Suppressor macrophage (primary cell): ENCODE results near the gene RAB33B.
A peak's percentile ranks its signal among the peaks of the same experiment; 100 is the strongest.
"Not testable (repeated sequence)": the region's sequence is repeated elsewhere in the genome, so short reads cannot be mapped to it uniquely, and the experiment has no call there.

ENCODE experiments used
- DNase-seq, 4 experiments: peaks; one replicate each; pipeline ENCODE4 v3.0.0-alpha.2; 2020 to 2022

Gene RAB33B

GRCh38 chr4:139464512-139464911 lies 10.6 kb downstream of the RAB33B start:
- DNase-seq: not testable (repeated sequence)

GRCh38 chr4:139465922-139466321 lies 12.0 kb downstream of the RAB33B start:
- no peak for DNase-seq

DNA sequence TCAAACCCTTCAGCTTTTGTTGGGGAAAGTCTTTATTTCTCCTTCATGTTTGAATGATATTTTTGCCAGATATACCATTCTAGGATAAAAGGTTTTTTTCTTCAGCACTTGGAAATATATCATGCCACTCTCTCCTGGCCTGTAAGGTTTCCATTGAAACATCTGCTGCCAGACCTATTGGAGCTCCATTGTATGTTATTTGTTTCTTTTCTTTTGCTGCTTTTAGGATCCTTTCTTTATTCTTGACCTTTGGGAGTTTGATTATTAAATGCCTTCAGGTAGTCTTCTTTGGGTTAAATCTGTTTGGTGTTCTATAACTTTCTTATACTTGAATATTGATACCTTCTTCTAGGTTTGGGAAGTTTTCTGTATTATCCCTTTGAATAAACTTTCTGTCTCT lies 14.8 kb downstream of the RAB33B start:
- DNase-seq: not testable (repeated sequence)

- DNase-seq: no peak
Measured at GRCh38 chr4:139469216-139469615, 15.3 kb downstream of the RAB33B start.

- no peak for DNase-seq
Measured at GRCh38 chr4:139469869-139470268, 15.9 kb downstream of the RAB33B start.

DNA sequence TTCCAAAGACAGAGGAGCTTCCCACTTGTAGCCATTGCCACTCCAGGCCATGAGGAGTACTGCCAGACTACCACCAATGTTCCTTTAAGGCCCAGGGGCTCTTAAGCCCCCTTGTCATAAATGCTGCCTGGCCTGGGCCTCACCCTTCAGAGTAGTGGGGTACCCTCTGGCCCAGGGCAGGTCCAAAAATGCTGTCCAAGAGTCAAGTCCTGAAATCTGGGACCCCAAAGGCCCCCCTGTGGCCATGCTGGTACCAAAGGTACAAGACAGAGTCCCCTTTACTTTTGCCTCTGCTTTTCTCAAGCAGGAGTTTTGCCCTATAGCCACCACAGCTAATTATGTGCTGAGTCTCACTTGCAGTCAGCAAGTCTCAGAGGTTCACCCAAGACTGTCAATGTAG lies 16.4 kb downstream of the RAB33B start:
- no peak for DNase-seq

- DNase-seq: peak in 3 of 4 experiments; percentile 20 to 43 (median 24)
Measured at GRCh38 chr4:139470997-139471665, 17.2 kb downstream of the RAB33B start.

DNA sequence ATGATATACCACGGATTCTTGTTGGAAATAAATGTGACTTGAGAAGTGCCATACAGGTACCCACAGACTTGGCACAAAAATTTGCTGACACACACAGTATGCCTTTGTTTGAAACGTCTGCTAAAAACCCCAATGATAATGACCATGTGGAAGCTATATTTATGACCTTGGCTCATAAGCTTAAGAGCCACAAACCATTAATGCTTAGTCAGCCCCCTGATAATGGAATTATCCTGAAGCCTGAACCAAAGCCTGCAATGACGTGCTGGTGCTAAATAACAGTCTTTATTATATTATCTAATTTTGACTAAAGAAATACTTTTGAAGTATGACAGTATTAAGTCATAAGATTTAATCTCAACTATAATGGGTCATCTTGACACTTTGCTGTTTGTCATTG lies 18.9 kb downstream of the RAB33B start:
- no peak for DNase-seq

GRCh38 chr4:139476363-139476762 lies 22.4 kb downstream of the RAB33B start:
- no peak for DNase-seq

GRCh38 chr4:139481465-139481864 lies 27.5 kb downstream of the RAB33B start:
- peak in 3 of 4 experiments; percentile 18 to 23 (median 22) for DNase-seq

GRCh38 chr4:139483000-139483399 lies 29.1 kb downstream of the RAB33B start:
- no peak for DNase-seq

DNA sequence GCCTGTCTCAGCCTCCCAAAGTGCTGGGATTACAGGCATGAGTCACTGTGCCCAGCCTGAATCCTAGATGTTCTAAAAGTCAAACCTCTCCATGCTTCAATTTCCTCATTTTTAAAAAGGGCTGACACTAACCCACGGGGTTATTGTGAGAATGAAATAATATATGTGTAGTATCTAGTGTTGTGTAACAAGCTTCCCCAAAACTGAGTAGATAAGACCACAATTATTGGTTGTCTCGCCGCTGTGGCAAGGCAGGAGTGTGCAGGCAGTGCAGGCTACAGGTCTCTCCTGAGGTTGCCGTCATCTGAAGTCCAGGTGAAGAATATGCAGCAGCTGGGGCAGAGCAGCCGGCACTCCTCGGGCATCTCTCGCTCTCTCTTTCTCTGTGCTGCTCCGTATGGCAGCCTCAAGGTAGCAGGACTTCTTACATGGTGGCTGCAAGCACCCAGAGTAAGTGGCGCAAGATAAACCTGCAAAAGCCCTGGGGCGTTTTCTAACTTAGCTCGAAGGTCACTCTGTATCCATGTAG lies 30.9 kb downstream of the RAB33B start:
- peak; percentile 56 to 84 (median 68) for DNase-seq

GRCh38 chr4:139488442-139488841 lies 34.5 kb downstream of the RAB33B start:
- no peak for DNase-seq

GRCh38 chr4:139489638-139490037 lies 35.7 kb downstream of the RAB33B start:
- DNase-seq: no peak

DNA sequence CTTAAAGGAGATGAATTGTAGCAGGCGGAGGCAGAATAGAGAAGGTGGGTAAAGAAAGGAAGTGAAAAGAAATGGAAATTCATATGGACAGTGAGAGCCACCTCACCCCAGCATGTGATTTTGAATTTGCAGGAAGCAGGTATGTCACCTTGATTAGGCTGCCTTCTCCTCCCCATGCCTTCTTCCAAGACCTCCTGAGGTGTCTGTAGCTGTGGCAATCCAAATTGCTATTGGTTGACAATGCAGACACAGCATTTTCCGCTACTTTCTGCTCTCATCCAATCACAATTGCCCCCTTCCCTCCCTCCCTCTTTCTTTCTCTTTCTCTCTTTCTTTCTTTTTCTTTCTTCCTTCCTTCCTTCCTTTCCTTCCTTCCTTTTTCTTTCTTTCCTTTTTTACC lies 38.5 kb downstream of the RAB33B start:
- DNase-seq: no peak

DNA sequence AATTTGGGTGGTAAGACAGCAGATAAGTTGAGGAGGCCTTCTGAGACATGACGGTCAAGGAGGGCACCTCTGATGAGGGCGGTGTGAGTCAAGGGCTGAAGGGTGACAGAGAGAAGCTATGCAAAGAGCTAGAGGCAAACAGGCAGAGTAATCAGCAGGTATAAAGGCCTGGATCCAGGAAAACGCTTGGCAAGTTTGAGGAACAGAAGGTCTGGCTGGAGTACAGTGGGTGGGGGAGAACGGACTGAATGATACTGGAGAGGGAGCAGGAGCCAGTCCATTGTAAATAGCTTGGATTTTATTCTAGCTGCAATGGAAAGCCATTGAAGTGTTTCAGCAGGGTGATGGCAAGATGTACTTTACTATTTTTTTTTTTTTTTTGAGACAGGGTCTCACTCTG lies 39.3 kb downstream of the RAB33B start:
- DNase-seq: no peak

GRCh38 chr4:139499186-139499585 lies 45.3 kb downstream of the RAB33B start:
- no peak for DNase-seq

DNA sequence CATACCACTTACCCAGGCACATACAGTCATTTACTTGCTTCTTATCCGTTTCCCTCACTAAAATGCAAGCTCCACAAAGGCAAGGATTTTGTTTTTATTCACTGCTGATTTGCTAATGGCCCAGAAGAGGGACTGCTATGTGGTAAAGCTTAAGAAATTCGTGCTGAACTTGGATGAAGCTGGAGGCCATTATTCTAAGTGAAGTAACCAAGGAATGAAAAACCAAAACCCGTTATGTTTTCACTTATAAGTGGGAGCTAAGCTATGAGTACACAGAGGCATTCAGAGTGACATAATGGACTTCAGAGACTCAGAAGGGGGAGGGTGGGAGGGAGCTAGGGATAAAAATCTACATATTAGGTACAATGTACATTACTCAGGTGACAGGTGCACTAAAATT lies 47.2 kb downstream of the RAB33B start:
- no peak for DNase-seq

GRCh38 chr4:139501527-139501926 lies 47.6 kb downstream of the RAB33B start:
- no peak for DNase-seq

DNA sequence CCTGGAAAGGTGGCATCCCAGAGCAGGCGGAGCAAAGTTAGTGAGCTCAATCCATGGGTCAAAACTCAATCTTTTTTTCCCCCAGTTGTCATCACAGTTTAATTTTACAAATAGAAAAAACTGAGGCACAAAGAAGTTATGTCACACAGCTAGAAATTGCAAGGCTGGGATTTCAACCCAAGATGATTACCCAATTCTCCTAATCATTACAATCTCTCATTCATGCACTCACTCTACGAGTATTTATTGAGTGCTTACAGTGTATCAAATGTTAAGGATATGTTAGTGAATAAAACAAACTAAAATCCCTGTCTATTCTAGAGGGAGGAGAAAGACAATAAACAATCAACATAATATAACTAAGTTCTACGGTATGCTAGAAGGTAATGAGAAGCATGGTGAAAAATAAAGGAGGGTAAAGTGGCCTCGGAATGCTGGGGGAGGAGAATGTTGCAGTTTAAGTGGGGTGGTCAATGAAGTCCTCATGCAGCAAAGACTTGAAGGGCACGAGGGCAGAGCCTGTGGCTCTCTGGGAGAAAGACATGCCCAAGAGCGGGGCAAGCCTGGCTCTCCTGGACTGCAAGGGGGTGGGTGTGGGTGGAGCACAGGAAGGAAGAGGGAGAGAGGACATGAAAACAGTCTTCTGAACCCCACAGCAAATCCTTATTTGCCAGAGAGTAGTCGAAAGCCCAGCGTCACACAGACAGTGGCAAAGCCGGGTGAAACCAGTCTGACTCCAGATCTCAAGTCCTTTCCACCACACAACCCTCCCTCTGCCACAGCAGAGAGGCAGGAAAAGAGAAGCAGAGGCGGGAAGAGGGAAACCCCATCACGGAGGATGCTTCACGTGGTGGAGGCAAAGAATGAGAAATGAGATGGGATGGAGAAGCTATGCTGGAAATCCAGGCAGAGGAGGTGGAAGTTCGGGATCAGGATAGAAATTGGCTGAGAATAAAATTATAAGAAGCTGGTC lies 48.3 kb downstream of the RAB33B start:
- peak; percentile 11 to 36 (median 22) for DNase-seq

GRCh38 chr4:139503622-139504166 lies 49.8 kb downstream of the RAB33B start:
- no peak for DNase-seq

DNA sequence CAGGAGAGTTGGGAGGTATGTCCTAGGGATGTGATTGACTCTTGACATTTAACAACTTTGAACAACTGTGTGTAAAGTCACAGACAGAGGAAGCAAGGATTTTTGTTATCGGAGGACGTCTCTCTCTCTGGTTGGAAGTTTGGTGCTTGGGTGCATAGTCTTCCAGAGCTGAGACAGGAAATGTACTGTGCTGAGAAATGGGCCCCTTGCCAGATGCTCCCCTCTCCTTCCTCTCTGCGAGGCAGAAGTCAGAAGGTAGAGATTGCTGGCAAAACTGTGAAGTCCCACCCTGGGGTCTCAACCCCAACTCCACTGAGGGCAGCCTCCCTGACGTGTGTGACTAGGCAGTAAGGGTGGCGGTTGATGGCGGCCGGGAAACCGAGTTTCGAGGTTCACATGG lies 52.9 kb downstream of the RAB33B start:
- no peak for DNase-seq

DNA sequence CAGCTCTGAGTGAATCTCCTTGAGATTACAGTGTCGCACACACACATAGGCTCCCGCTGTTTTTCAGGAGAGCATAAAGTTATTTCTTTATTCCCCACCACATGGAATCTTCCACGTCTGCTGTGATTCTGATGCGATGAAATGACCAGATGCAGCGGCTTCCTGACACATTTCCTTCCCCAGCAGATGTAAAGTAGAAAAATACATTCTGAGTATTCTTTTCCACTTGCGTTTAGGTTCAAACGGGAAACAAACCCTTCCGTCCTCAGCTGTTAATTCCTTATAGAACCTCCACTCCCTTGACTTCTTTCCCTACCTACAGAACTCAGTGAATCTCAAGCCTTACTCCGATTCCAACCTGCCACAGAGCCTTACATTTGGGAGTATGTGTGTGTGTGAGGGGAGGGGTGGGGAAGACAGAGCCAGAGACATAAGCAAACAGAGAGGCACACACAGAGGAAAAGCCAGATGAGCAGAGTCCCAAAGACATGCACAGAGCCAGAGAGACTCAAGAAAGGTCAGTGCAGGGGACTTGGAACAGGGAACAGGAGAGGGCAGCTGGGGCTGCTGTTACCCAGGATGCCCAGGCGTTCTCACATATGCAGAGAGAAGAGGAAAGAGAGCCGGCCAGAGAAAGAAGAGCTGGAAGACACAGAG lies 54.8 kb downstream of the RAB33B start:
- no peak for DNase-seq
